ENCODE measurements around the gene SAMD8. TPM values are rescaled to one million over a fixed set of nuclear protein-coding genes. Genes with fewer than 3 reads are reported as not detected.
A peak's percentile ranks its signal among the peaks of the same experiment; 100 is the strongest.

Gene SAMD8
- total and polyA plus RNA-seq, 2 of the 8 experiments (the other 6 are each of a cell fraction or from before 2014, with no cell fraction given): 11.7 to 20.9 TPM

DNA sequence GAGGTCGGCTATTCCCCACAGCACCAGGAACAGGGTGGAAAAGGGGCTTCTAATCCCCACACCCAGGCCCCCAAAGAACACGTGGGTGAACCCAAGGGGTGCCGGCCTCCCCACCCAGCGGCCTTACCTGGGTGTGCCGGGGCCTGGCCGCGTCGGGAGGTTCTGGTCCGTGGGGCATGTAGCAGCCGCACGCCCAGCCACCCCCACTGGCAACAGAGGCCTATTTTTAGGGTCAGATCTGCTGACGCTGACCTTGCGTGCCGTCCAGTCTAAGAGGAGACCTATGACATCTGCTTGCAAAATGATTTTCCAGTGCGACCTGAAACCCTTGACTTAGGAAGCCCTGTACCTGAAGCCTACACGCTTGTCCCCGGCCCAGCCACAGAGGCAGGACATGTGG, 38.0 kb upstream of the SAMD8 start:
- CTCF ChIA-PET (ENCODE audit: partially characterized antibody): interaction anchor here (1.0 to 1.1 kb wide), 2 partner anchors 15 to 25 kb away, joined by 3 to 4 read pairs; no protein-coding TSS in a partner anchor
- no peak overlapping the region for H4K91ac ChIP-seq (replicated peaks; ENCODE audit: insufficient read length, low read length)
- H4K20me1 ChIP-seq (replicated peaks in 1 of 2; ENCODE audit: control insufficient read depth in 1 of 2, insufficient read depth in 2 of 2, low read length in 2 of 2): no peaks in the 10 kb centered on the region
- POLR2A ChIA-PET (ENCODE audit: partially characterized antibody): no interaction called here
- FAIRE-seq (no peak), DNase-seq (ENCODE audit: low read depth in 1 of 2, low spot score in 2 of 2) (no peak)
- WGBS, 2 experiments (ENCODE audit: extremely low coverage in 1 of 2, insufficient coverage in 1 of 2, insufficient read length in 1 of 2, insufficient replicate concordance in 2 of 2, low coverage in 1 of 2, low lambda C conversion rate in 2 of 2, missing lambda C conversion rate in 1 of 2): 96% methylated on average over 17 of the region's 17 CpGs; no CpG with 5 or more reads in 1 of the 2 experiments
- no peaks in the 10 kb centered on the region for H3K79me2 ChIP-seq (ENCODE audit: control insufficient read depth in 1 of 2, insufficient read depth in 2 of 2, low read length in 2 of 2)
- no peaks in the 10 kb centered on the region for H3K27me3 ChIP-seq (replicated peaks in 1 of 4; ENCODE audit: control insufficient read depth in 3 of 4, extremely low read depth in 1 of 4, insufficient read depth in 3 of 4, low read length in 3 of 4)
- H3K14ac ChIP-seq (ENCODE audit: insufficient read length): no peak overlapping the region
- no peak overlapping the region for H3K27ac ChIP-seq (ENCODE audit: low read depth, low read length)
- H3K4ac ChIP-seq (replicated peaks; ENCODE audit: insufficient read length, low read depth, low read length): no peak overlapping the region
- H2AK5ac ChIP-seq (ENCODE audit: low read depth, low read length): no peak overlapping the region
- no peak overlapping the region for H2BK120ac ChIP-seq (replicated peaks; ENCODE audit: low read depth, low read length)
- no peaks in the 10 kb centered on the region for H3K79me1 ChIP-seq (ENCODE audit: low read depth, low read length)
- no peak overlapping the region for H4K5ac ChIP-seq (ENCODE audit: insufficient read length, low read depth, low read length)
- 0 out of 2 replicates have a peak overlapping the region, but pooled peaks have one; percentile 9 for H2BK12ac ChIP-seq (ENCODE audit: low read depth, low read length)
- no peaks in the 10 kb centered on the region for H3K23me2 ChIP-seq (ENCODE audit: low read depth, low read length)
- no peak overlapping the region for H2BK15ac ChIP-seq (ENCODE audit: low read length)
- no peaks in the 10 kb centered on the region for H3K9me3 ChIP-seq (ENCODE audit: insufficient read depth in 2 of 2, low read depth in 1 of 2, low read length in 1 of 2)
- no peak overlapping the region for H2BK20ac ChIP-seq (ENCODE audit: low read length)
- H3K4me2 ChIP-seq (ENCODE audit: insufficient read depth in 1 of 2, low read depth in 2 of 2, low read length in 2 of 2): no peak overlapping the region
- H2BK5ac ChIP-seq (ENCODE audit: low read depth, low read length): no peak overlapping the region
- H3K4me3 ChIP-seq (ENCODE audit: extremely low read depth in 1 of 4, insufficient read depth in 2 of 4, low read depth in 3 of 4, low read length in 4 of 4): no peak overlapping the region
- H3K56ac ChIP-seq (replicated peaks; ENCODE audit: insufficient read length, low read depth, low read length): no peak overlapping the region
- H3K23ac ChIP-seq (ENCODE audit: insufficient read length): no peak overlapping the region
- H3K18ac ChIP-seq (ENCODE audit: extremely low read depth, low read length): no peak overlapping the region
- TF ChIP-seq SUZ12 (IDR thresholded peaks at IDR 0.05; ENCODE audit: low read length) (no peak), RFX5 (IDR thresholded peaks at IDR 0.05; ENCODE audit: borderline replicate concordance, low read depth, low read length) (no peak), POU5F1 (IDR thresholded peaks at IDR 0.05; ENCODE audit: low read depth, low read length) (no peak), SIX5 (IDR thresholded peaks at IDR 0.05; ENCODE audit: low read depth, low read length) (no peak), BRCA1 (IDR thresholded peaks at IDR 0.05; ENCODE audit: low read depth, low read length) (no peak), RAD21 (IDR thresholded peaks at IDR 0.05 in 1 of 2, conservative IDR thresholded peaks at IDR 0.05 in 1 of 2; ENCODE audit: low read depth in 2 of 2, low read length in 2 of 2) (no peak), CTBP2 (IDR thresholded peaks at IDR 0.05; ENCODE audit: borderline replicate concordance, insufficient read depth, insufficient read length, low read length) (no peak)
- no peaks in the 10 kb centered on the region for H3K36me3 ChIP-seq (ENCODE audit: control insufficient read depth in 2 of 4, insufficient read depth in 4 of 4, low read length in 3 of 4)
- H4K8ac ChIP-seq (ENCODE audit: extremely low read depth, insufficient read depth, low read length): no peak overlapping the region
- H3K4me1 ChIP-seq (replicated peaks in 1 of 4; ENCODE audit: control insufficient read depth in 3 of 4, insufficient read depth in 4 of 4, low read length in 3 of 4): peaks cover 0 to 10% (median 2%) of the 10 kb centered on the region in 4 experiments; a peak in 3 of 7 replicates
- no peak overlapping the region for H2AFZ ChIP-seq (ENCODE audit: low read length)
- H3K9ac ChIP-seq (replicated peaks in 1 of 4; ENCODE audit: extremely low read depth in 1 of 4, low read depth in 3 of 4, low read length in 3 of 4): no peak overlapping the region

Data from H1 (cell line).